Measurements from ENCODE around the gene ZNF598. TPM values are rescaled to one million over a fixed set of nuclear protein-coding genes. Genes with fewer than 3 reads are reported as not detected.

ZNF598 gene
- total and polyA plus RNA-seq, 2 of the 13 experiments (the other 11 are each of a cell fraction or from before 2014, with no cell fraction given), result 13.5 to 14.2 TPM

DNA sequence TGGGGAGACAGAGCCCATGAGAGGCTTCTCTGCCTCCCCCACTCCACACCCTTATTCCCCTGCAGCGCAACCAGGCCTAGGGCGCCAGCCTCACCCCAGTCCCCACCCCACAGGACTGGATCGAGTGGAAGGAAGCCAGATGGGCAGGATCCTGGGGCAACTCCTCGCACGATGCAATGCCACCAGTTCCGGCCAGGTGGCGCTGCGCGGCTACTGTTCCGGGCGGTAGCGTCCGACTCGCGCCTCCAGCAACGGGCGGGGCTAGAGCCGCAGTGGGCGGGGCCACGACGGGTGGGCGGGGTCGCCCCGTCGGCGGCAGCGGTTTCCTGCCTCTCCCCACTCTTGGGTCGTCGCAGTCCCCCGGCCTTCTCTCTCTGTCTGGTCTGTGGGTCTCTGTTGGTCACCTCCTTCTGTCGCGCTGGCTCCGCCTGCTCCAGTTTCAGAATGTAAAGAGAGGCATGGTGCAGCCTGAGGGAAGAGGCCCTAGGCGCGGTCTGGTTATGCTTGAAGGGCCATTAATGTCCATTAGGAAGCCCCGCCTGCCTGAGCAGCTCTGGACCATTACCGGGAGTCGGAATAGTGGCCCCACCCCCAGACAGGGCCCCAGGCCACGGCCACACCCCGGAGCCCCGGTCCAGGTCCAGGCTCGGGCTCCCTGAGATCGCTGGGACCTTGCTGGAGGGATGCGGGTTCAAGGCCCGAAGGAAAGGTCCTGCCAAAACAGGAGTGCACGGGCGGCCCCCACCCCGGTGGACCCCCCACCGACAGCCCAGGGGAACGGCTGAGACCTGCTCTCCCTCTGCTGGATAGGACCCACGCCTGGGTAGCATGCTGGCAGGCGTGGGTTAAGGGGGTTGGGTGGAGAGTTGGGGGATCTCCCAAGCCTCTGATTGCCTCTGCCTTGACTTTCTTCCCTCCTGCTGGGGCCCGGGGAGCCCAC, 13.7 kb upstream of the ZNF598 start (continued):
- TF ChIP-seq PTBP1 (IDR thresholded peaks at IDR 0.05; ENCODE audit: low read depth, low read length, poor library complexity, severe bottlenecking) (no peak), HNRNPLL (IDR thresholded peaks at IDR 0.05; ENCODE audit: low read depth, low read length, poor library complexity, severe bottlenecking) (peak; percentile 49), SRSF9 (IDR thresholded peaks at IDR 0.05; ENCODE audit: borderline replicate concordance, insufficient read depth, low read depth, low read length, poor library complexity, severe bottlenecking) (no peak), ZBTB7B (CRISPR knock-in tag; IDR thresholded peaks at IDR 0.05) (peak; percentile 56; the same call in 1 of the 2 replicates), ZNF710 (CRISPR knock-in tag; IDR thresholded peaks at IDR 0.05; ENCODE audit: borderline replicate concordance) (peak; percentile 40; the same call in 1 of the 2 replicates), ZFY (CRISPR knock-in tag; IDR thresholded peaks at IDR 0.05) (peak; percentile 74), FOXP1 (IDR thresholded peaks at IDR 0.05) (no peak), FOXP1 (CRISPR knock-in tag; IDR thresholded peaks at IDR 0.05) (no peak), ZFP41 (CRISPR knock-in tag; IDR thresholded peaks at IDR 0.05; ENCODE audit: borderline replicate concordance) (no peak), FOXK1 (CRISPR knock-in tag; IDR thresholded peaks at IDR 0.05; ENCODE audit: borderline replicate concordance, low read depth) (0 out of 2 replicates have a peak, but pooled peaks have one; percentile 26), ZNF264 (CRISPR knock-in tag; IDR thresholded peaks at IDR 0.05) (no peak), ZNF792 (CRISPR knock-in tag; IDR thresholded peaks at IDR 0.05) (peak; percentile 69; the same call in 1 of the 2 replicates), SIN3B (IDR thresholded peaks at IDR 0.05; ENCODE audit: low read length) (no peak), AGO2 (optimal IDR thresholded peaks at IDR 0.05; ENCODE audit: low read depth, low read length) (peak; percentile 53), GPBP1L1 (CRISPR knock-in tag; IDR thresholded peaks at IDR 0.05) (no peak), NFIB (CRISPR knock-in tag; IDR thresholded peaks at IDR 0.05; ENCODE audit: borderline replicate concordance) (no peak), TMF1 (CRISPR knock-in tag; IDR thresholded peaks at IDR 0.05; ENCODE audit: low read depth) (0 out of 2 replicates have a peak, but pooled peaks have one; percentile 45), CERS6 (CRISPR knock-in tag; IDR thresholded peaks at IDR 0.05) (no peak), RFX1 (IDR thresholded peaks at IDR 0.05) (no peak)
- TF ChIP-seq, protein P1, sequence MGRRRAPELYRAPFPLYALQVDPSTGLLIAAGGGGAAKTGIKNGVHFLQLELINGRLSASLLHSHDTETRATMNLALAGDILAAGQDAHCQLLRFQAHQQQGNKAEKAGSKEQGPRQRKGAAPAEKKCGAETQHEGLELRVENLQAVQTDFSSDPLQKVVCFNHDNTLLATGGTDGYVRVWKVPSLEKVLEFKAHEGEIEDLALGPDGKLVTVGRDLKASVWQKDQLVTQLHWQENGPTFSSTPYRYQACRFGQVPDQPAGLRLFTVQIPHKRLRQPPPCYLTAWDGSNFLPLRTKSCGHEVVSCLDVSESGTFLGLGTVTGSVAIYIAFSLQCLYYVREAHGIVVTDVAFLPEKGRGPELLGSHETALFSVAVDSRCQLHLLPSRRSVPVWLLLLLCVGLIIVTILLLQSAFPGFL (CRISPR knock-in tag; IDR thresholded peaks at IDR 0.05), result no peak
- TF ChIP-seq, protein P2, sequence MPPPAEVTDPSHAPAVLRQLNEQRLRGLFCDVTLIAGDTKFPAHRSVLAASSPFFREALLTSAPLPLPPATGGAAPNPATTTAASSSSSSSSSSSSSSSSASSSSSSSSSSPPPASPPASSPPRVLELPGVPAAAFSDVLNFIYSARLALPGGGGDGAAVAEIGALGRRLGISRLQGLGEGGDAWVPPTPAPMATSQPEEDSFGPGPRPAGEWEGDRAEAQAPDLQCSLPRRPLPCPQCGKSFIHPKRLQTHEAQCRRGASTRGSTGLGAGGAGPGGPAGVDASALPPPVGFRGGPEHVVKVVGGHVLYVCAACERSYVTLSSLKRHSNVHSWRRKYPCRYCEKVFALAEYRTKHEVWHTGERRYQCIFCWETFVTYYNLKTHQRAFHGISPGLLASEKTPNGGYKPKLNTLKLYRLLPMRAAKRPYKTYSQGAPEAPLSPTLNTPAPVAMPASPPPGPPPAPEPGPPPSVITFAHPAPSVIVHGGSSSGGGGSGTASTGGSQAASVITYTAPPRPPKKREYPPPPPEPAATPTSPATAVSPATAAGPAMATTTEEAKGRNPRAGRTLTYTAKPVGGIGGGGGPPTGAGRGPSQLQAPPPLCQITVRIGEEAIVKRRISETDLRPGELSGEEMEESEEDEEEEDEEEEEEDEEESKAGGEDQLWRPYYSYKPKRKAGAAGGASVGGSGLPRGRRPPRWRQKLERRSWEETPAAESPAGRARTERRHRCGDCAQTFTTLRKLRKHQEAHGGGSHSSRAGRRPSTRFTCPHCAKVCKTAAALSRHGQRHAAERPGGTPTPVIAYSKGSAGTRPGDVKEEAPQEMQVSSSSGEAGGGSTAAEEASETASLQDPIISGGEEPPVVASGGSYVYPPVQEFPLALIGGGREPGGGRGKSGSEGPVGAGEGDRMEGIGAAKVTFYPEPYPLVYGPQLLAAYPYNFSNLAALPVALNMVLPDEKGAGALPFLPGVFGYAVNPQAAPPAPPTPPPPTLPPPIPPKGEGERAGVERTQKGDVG (CRISPR knock-in tag; IDR thresholded peaks at IDR 0.05; ENCODE audit: borderline replicate concordance), result no peak

All from HepG2 (cell line).